H9 (cell line): ENCODE results near the gene CYP24A1. TPM values are rescaled to one million over a fixed set of nuclear protein-coding genes. Genes with fewer than 3 reads are reported as not detected.

Source experiments
- DNase-seq: peaks from one replicate; pipeline ENCODE4 v3.0.0-alpha.2; 2017
- H2AFZ ChIP-seq: one replicate; pipeline ENCODE4 v1.6.1; 2013; ENCODE audit warnings: mild to moderate bottlenecking, low read length, control low read depth, moderate library complexity
- H2AK5ac ChIP-seq: 2 replicates; pipeline ENCODE4 v1.6.1; 2013; ENCODE audit warnings: low read length, control low read depth, mixed read lengths; ENCODE audit not compliant: insufficient read length
- H2BK120ac ChIP-seq: one replicate; pipeline ENCODE4 v1.6.1; 2013; ENCODE audit warnings: low read depth, mild to moderate bottlenecking, low read length, control low read depth, inconsistent platforms; ENCODE audit not compliant: poor library complexity, severe bottlenecking
- H2BK12ac ChIP-seq: 2 replicates; pipeline ENCODE4 v1.6.1; 2013; ENCODE audit warnings: low read length, control low read depth, mixed read lengths, low read depth; ENCODE audit not compliant: insufficient read length
- H2BK15ac ChIP-seq: 2 replicates; pipeline ENCODE4 v1.6.1; 2013; ENCODE audit warnings: low read depth, low read length, control low read depth
- H2BK20ac ChIP-seq: one replicate; pipeline ENCODE4 v1.6.1; 2013; ENCODE audit warnings: low read depth, mild to moderate bottlenecking, low read length, control low read depth, inconsistent platforms; ENCODE audit not compliant: poor library complexity, severe bottlenecking
- H2BK5ac ChIP-seq: 2 replicates; pipeline ENCODE4 v1.6.1; 2013; ENCODE audit warnings: low read length, control low read depth, mixed read lengths; ENCODE audit not compliant: insufficient read length
- H3K14ac ChIP-seq: 2 replicates; pipeline ENCODE4 v1.6.1; 2013; ENCODE audit warnings: low read length, control low read depth; ENCODE audit not compliant: insufficient read depth
- H3K18ac ChIP-seq: 2 replicates; pipeline ENCODE4 v1.6.1; 2013; ENCODE audit warnings: low read depth, mild to moderate bottlenecking, mixed read lengths, low read length, control low read depth; ENCODE audit not compliant: insufficient read length
- H3K23ac ChIP-seq: 2 replicates; pipeline ENCODE4 v1.6.1; 2013; ENCODE audit warnings: low read length, control low read depth, mixed read lengths, low read depth; ENCODE audit not compliant: insufficient read length
- H3K23me2 ChIP-seq: 2 replicates; pipeline ENCODE4 v1.6.1; 2013; ENCODE audit warnings: low read depth, mild to moderate bottlenecking, mixed read lengths, low read length, control low read depth; ENCODE audit not compliant: insufficient read length, poor library complexity, severe bottlenecking
- H3K27ac ChIP-seq: 2 replicates; pipeline ENCODE4 v1.5.1; 2013; ENCODE audit warnings: low read length, control low read depth, mixed read lengths, low read depth; ENCODE audit not compliant: insufficient read length
- H3K27me3 ChIP-seq: 2 replicates; pipeline ENCODE4 v1.6.1; 2013; ENCODE audit warnings: low read length, control low read depth, inconsistent platforms; ENCODE audit not compliant: insufficient read depth
- H3K4ac ChIP-seq: 2 replicates; pipeline ENCODE4 v1.6.1; 2013; ENCODE audit warnings: low read depth, mild to moderate bottlenecking, control low read depth, inconsistent platforms, low read length, moderate library complexity
- H3K4me1 ChIP-seq: 2 replicates; pipeline ENCODE4 v1.6.1; 2013; ENCODE audit warnings: low read length, control low read depth, inconsistent platforms; ENCODE audit not compliant: insufficient read depth
- H3K4me2 ChIP-seq: 2 replicates; pipeline ENCODE4 v1.6.1; 2013; ENCODE audit warnings: low read length, control low read depth, mixed read lengths; ENCODE audit not compliant: insufficient read length, insufficient read depth
- H3K56ac ChIP-seq: 2 replicates; pipeline ENCODE4 v1.6.1; 2013; ENCODE audit warnings: low read depth, mild to moderate bottlenecking, mixed read lengths, low read length, control low read depth; ENCODE audit not compliant: insufficient read length
- H3K79me1 ChIP-seq: 2 replicates; pipeline ENCODE4 v1.6.1; 2013; ENCODE audit warnings: low read depth, mild to moderate bottlenecking, moderate library complexity, low read length, control low read depth, inconsistent platforms; ENCODE audit not compliant: insufficient read depth, poor library complexity, severe bottlenecking
- H3K79me2 ChIP-seq: 2 replicates; pipeline ENCODE4 v1.6.1; 2013; ENCODE audit warnings: low read length, control low read depth, inconsistent platforms; ENCODE audit not compliant: insufficient read depth
- H3K9ac ChIP-seq: 2 replicates; pipeline ENCODE4 v1.6.1; 2013; ENCODE audit warnings: low read length, control low read depth, mixed read lengths; ENCODE audit not compliant: insufficient read length; ENCODE audit errors: extremely low read depth
- H3K9me3 ChIP-seq: one replicate; pipeline ENCODE4 v1.6.1; 2013; ENCODE audit warnings: low read depth, low read length, inconsistent platforms; ENCODE audit not compliant: control insufficient read depth
- H3T11ph ChIP-seq: one replicate; pipeline ENCODE4 v1.6.1; 2013; ENCODE audit warnings: mild to moderate bottlenecking, low read length, control low read depth, inconsistent platforms
- H4K20me1 ChIP-seq: one replicate; pipeline ENCODE4 v1.6.1; 2013; ENCODE audit not compliant: control insufficient read depth, insufficient read length, insufficient read depth
- H4K5ac ChIP-seq: 2 replicates; pipeline ENCODE4 v1.6.1; 2013; ENCODE audit warnings: low read depth, mild to moderate bottlenecking, mixed read lengths, low read length, control low read depth; ENCODE audit not compliant: insufficient read length
- H4K8ac ChIP-seq: replicated peaks from 2 replicates; pipeline ENCODE4 v1.6.1; 2013; ENCODE audit warnings: low read length, control low read depth, mixed read lengths, low read depth; ENCODE audit not compliant: insufficient read length
- H4K91ac ChIP-seq: 2 replicates; pipeline ENCODE4 v1.6.1; 2013; ENCODE audit warnings: low read depth, mild to moderate bottlenecking, moderate library complexity, mixed read lengths, low read length, control low read depth; ENCODE audit not compliant: insufficient read length
- H3K27ac Mint-ChIP-seq, 3 experiments: 2 replicates in 2 of 3; 3 replicates in 1 of 3; pipeline ENCODE4 v1.8.0; 2020 to 2021; ENCODE audit warnings: mixed read lengths in 3 of 3, mild to moderate bottlenecking in 1 of 3, moderate library complexity in 1 of 3
- H3K27me3 Mint-ChIP-seq: 2 replicates; pipeline ENCODE4 v1.8.0; 2021; ENCODE audit warnings: low read depth, mild to moderate bottlenecking, moderate library complexity, mixed read lengths
- H3K36me3 Mint-ChIP-seq, 3 experiments: 2 replicates in 2 of 3; 3 replicates in 1 of 3; pipeline ENCODE4 v1.8.0; 2020 to 2021; ENCODE audit warnings: low read depth in 3 of 3, mixed read lengths in 3 of 3; ENCODE audit not compliant: insufficient read depth in 1 of 3
- H3K4me1 Mint-ChIP-seq, 2 experiments: 2 replicates each; pipeline ENCODE4 v1.8.0; 2020; ENCODE audit warnings: mixed read lengths in 2 of 2
- H3K4me3 Mint-ChIP-seq, 2 experiments: 2 replicates in 1 of 2; 3 replicates in 1 of 2; pipeline ENCODE4 v1.8.0; 2020 to 2021; ENCODE audit warnings: mild to moderate bottlenecking in 2 of 2, mixed read lengths in 2 of 2, moderate library complexity in 1 of 2
- H3K9me3 Mint-ChIP-seq, 2 experiments: 2 replicates in 1 of 2; 3 replicates in 1 of 2; pipeline ENCODE4 v1.8.0; 2020; ENCODE audit warnings: mild to moderate bottlenecking in 2 of 2, mixed read lengths in 2 of 2, moderate library complexity in 1 of 2
- CTCF ChIP-seq: fragments of 200-600 bp; sonication (generic); conservative IDR thresholded peaks from 3 replicates; pipeline ENCODE4 v1.8.0; 2021; ENCODE audit warnings: antibody characterized with exemption, mild to moderate bottlenecking
- WGBS: extraction: QIAGEN DNeasy Blood & Tissue Kit; methylation state at CpG from one replicate; pipeline ENCODE4 v1.1.7; 2013; ENCODE audit warnings: missing lambda C conversion rate, low lambda C conversion rate, mixed read lengths; ENCODE audit not compliant: insufficient read length; ENCODE audit errors: extremely low coverage; 5-methylcytosine and 5-hydroxymethylcytosine counted together
- total RNA-seq: library from RNA; stranded (reverse); gene quantifications from 2 replicates; pipeline ENCODE4 v1.2.1, GENCODE V29; 2021

Gene CYP24A1
- total RNA-seq, 1 experiment from 2014 or later, result not detected

- H3K27ac ChIP-seq, result no peak overlapping the region
- no peaks in the 10 kb centered on the region for H3K27me3 ChIP-seq
- H4K91ac ChIP-seq, result no peak overlapping the region
- no peak overlapping the region for H4K5ac ChIP-seq
- no peak overlapping the region for H2BK5ac ChIP-seq
- H3K9me3 Mint-ChIP-seq, result no peaks in the 10 kb centered on the region; a peak in 1 of 5 replicates
- no peaks in the 10 kb centered on the region for H3K23me2 ChIP-seq
- H3K9me3 ChIP-seq, result no peaks in the 10 kb centered on the region
- H3K56ac ChIP-seq, result no peak overlapping the region
- H2BK20ac ChIP-seq, result no peak overlapping the region
- H2AFZ ChIP-seq, result no peak overlapping the region
- H3K4ac ChIP-seq, result no peak overlapping the region
- WGBS, result no CpG with 5 or more reads among the region's 9 CpGs
- no peak overlapping the region for H3K27ac Mint-ChIP-seq
- no peaks in the 10 kb centered on the region for H3K79me2 ChIP-seq
- no peak overlapping the region for H3K4me3 Mint-ChIP-seq
- no peak for DNase-seq
- H3K9ac ChIP-seq, result no peak overlapping the region
- H3K18ac ChIP-seq, result no peak overlapping the region
- H2BK15ac ChIP-seq, result no peak overlapping the region
- H3K14ac ChIP-seq, result no peak overlapping the region
- no peak overlapping the region for H3K4me2 ChIP-seq
- no peaks in the 10 kb centered on the region for H4K20me1 ChIP-seq
- no peaks in the 10 kb centered on the region for H3K27me3 Mint-ChIP-seq
- H3K23ac ChIP-seq, result no peak overlapping the region
- H3K79me1 ChIP-seq, result no peaks in the 10 kb centered on the region
- no peak overlapping the region for H2AK5ac ChIP-seq
- no peak overlapping the region for H3T11ph ChIP-seq
- H2BK120ac ChIP-seq, result no peak overlapping the region
- peaks cover 2% of the 10 kb centered on the region; the same call in 1 of the 2 replicates for H3K4me1 ChIP-seq
- peaks cover 11 to 20% of the 10 kb centered on the region in 2 experiments for H3K4me1 Mint-ChIP-seq
- no peaks in the 10 kb centered on the region for H3K36me3 Mint-ChIP-seq
- no peak for TF ChIP-seq CTCF
- H4K8ac ChIP-seq, result no peak overlapping the region
- no peak overlapping the region for H2BK12ac ChIP-seq
Observed at GRCh38 chr20:54118220-54119001, 55.4 kb downstream of the CYP24A1 start.
